ENCODE data around the gene TEX9.

Gene TEX9

DNA sequence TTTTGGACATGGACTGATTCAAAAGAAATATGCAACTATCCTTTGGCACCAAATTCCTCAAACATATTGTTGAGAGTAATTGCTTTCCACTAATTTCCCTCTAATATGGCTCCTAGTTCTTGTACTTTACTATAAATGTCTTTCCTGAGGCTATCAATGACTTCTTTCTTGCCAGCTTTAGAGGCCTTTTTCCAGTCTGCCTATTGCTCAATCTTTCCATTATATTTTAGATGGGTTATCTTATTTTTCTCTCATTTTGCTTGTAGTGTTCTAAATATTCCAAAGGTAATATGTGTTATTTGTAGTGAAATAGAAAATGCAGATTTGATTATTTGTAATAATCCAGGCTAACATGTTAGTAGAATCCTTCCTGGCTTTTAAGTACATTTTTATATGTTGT lies 11.5 kb upstream of the TEX9 start (continued):
- TF ChIP-seq, protein P1, sequence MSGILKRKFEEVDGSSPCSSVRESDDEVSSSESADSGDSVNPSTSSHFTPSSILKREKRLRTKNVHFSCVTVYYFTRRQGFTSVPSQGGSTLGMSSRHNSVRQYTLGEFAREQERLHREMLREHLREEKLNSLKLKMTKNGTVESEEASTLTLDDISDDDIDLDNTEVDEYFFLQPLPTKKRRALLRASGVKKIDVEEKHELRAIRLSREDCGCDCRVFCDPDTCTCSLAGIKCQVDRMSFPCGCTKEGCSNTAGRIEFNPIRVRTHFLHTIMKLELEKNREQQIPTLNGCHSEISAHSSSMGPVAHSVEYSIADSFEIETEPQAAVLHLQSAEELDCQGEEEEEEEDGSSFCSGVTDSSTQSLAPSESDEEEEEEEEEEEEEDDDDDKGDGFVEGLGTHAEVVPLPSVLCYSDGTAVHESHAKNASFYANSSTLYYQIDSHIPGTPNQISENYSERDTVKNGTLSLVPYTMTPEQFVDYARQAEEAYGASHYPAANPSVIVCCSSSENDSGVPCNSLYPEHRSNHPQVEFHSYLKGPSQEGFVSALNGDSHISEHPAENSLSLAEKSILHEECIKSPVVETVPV (CRISPR knock-in tag; IDR thresholded peaks at IDR 0.05) = no peak
- TF ChIP-seq ISL1 (CRISPR knock-in tag; IDR thresholded peaks at IDR 0.05) (no peak), SNAI2 (CRISPR knock-in tag; IDR thresholded peaks at IDR 0.05) (no peak)

DNA sequence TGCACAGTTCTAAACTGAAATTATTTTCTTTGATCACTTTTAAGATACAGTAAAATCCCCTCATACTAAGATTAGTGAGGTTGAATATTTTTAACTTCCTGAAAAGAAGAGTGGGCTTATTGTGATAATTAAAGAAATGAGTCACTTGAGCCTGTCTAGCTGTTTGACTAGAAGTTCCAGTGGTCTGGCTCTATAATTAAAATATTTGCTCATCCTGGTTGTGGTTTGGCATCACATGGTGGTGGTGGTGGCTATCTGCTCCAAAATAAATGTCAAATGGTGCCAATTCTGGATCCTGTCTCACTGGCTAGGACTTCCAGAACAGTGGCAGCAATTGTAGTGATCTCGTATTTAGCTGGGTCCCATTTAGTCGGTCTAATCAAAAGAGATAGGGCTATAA lies 8.6 kb upstream of the TEX9 start:
- ATAC-seq = no peak; the same call in 2 of the 3 replicates
- no peak for TF ChIP-seq SNAI2 (CRISPR knock-in tag; IDR thresholded peaks at IDR 0.05)
- no peak for TF ChIP-seq RARB (CRISPR knock-in tag; IDR thresholded peaks at IDR 0.05)
- TF ChIP-seq, protein P2, sequence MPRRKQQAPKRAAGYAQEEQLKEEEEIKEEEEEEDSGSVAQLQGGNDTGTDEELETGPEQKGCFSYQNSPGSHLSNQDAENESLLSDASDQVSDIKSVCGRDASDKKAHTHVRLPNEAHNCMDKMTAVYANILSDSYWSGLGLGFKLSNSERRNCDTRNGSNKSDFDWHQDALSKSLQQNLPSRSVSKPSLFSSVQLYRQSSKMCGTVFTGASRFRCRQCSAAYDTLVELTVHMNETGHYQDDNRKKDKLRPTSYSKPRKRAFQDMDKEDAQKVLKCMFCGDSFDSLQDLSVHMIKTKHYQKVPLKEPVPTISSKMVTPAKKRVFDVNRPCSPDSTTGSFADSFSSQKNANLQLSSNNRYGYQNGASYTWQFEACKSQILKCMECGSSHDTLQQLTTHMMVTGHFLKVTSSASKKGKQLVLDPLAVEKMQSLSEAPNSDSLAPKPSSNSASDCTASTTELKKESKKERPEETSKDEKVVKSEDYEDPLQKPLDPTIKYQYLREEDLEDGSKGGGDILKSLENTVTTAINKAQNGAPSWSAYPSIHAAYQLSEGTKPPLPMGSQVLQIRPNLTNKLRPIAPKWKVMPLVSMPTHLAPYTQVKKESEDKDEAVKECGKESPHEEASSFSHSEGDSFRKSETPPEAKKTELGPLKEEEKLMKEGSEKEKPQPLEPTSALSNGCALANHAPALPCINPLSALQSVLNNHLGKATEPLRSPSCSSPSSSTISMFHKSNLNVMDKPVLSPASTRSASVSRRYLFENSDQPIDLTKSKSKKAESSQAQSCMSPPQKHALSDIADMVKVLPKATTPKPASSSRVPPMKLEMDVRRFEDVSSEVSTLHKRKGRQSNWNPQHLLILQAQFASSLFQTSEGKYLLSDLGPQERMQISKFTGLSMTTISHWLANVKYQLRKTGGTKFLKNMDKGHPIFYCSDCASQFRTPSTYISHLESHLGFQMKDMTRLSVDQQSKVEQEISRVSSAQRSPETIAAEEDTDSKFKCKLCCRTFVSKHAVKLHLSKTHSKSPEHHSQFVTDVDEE (CRISPR knock-in tag; IDR thresholded peaks at IDR 0.05) = no peak

DNA sequence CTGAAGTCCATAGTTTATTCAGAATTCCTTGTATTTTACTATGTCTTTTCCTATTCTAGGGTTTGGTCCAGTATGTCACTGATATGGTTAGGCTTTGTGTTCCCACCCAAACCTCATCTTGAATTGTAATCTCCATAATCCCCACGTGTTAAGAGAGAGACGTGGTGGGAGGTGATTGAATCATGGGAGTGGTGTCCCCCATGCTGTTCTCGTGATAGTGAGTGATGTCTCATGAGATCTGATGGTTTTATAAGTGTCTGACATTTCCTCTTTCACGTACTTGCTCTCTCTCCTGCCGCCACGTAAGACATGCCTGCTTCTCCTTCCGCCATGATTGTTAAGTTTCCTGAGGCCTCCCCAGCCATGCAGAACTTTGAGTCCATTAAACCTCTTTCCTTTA lies 6.6 kb upstream of the TEX9 start:
- ATAC-seq = no peak
- TF ChIP-seq ISL1 (CRISPR knock-in tag; IDR thresholded peaks at IDR 0.05) (no peak), CSDC2 (CRISPR knock-in tag; IDR thresholded peaks at IDR 0.05) (no peak), GLIS3 (CRISPR knock-in tag; IDR thresholded peaks at IDR 0.05) (no peak), TOX (CRISPR knock-in tag; IDR thresholded peaks at IDR 0.05; ENCODE audit: borderline replicate concordance) (no peak), ZNF8 (CRISPR knock-in tag; IDR thresholded peaks at IDR 0.05) (no peak), RARB (CRISPR knock-in tag; IDR thresholded peaks at IDR 0.05) (no peak), SNAI2 (CRISPR knock-in tag; IDR thresholded peaks at IDR 0.05) (no peak), ZFP30 (CRISPR knock-in tag; IDR thresholded peaks at IDR 0.05) (no peak), ZFP3 (CRISPR knock-in tag; IDR thresholded peaks at IDR 0.05) (no peak), ARNTL (CRISPR knock-in tag; IDR thresholded peaks at IDR 0.05; ENCODE audit: borderline replicate concordance, low read depth) (no peak), ESRRG (CRISPR knock-in tag; IDR thresholded peaks at IDR 0.05) (no peak)
- TF ChIP-seq, protein P3, sequence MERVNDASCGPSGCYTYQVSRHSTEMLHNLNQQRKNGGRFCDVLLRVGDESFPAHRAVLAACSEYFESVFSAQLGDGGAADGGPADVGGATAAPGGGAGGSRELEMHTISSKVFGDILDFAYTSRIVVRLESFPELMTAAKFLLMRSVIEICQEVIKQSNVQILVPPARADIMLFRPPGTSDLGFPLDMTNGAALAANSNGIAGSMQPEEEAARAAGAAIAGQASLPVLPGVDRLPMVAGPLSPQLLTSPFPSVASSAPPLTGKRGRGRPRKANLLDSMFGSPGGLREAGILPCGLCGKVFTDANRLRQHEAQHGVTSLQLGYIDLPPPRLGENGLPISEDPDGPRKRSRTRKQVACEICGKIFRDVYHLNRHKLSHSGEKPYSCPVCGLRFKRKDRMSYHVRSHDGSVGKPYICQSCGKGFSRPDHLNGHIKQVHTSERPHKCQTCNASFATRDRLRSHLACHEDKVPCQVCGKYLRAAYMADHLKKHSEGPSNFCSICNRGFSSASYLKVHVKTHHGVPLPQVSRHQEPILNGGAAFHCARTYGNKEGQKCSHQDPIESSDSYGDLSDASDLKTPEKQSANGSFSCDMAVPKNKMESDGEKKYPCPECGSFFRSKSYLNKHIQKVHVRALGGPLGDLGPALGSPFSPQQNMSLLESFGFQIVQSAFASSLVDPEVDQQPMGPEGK (CRISPR knock-in tag; IDR thresholded peaks at IDR 0.05; ENCODE audit: borderline replicate concordance) = no peak
- TF ChIP-seq, protein P4, sequence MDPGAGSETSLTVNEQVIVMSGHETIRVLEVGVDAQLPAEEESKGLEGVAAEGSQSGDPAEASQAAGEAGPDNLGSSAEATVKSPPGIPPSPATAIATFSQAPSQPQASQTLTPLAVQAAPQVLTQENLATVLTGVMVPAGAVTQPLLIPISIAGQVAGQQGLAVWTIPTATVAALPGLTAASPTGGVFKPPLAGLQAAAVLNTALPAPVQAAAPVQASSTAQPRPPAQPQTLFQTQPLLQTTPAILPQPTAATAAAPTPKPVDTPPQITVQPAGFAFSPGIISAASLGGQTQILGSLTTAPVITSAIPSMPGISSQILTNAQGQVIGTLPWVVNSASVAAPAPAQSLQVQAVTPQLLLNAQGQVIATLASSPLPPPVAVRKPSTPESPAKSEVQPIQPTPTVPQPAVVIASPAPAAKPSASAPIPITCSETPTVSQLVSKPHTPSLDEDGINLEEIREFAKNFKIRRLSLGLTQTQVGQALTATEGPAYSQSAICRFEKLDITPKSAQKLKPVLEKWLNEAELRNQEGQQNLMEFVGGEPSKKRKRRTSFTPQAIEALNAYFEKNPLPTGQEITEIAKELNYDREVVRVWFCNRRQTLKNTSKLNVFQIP (CRISPR knock-in tag; IDR thresholded peaks at IDR 0.05; ENCODE audit: borderline replicate concordance, low read depth) = no peak
- TF ChIP-seq, protein P5, sequence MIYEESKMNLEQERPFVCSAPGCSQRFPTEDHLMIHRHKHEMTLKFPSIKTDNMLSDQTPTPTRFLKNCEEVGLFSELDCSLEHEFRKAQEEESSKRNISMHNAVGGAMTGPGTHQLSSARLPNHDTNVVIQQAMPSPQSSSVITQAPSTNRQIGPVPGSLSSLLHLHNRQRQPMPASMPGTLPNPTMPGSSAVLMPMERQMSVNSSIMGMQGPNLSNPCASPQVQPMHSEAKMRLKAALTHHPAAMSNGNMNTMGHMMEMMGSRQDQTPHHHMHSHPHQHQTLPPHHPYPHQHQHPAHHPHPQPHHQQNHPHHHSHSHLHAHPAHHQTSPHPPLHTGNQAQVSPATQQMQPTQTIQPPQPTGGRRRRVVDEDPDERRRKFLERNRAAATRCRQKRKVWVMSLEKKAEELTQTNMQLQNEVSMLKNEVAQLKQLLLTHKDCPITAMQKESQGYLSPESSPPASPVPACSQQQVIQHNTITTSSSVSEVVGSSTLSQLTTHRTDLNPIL (CRISPR knock-in tag; IDR thresholded peaks at IDR 0.05; ENCODE audit: low read depth) = no peak
- TF ChIP-seq, protein P2 (CRISPR knock-in tag; IDR thresholded peaks at IDR 0.05) = no peak
